Panc1 (cell line): ENCODE data around the gene ZNF346.

Source experiments
- POLR2AphosphoS5 ChIP-seq: IDR thresholded peaks from 2 replicates; pipeline ENCODE4 v1.6.1; 2012; ENCODE audit warnings: mild to moderate bottlenecking, low read depth, low read length, moderate library complexity
- TF ChIP-seq, protein P1 (sequence below): fragments of 450-650 bp; IDR thresholded peaks from 2 replicates; pipeline ENCODE4 v1.5.1; 2017; ENCODE audit warnings: mild to moderate bottlenecking
- TF ChIP-seq, protein P2 (sequence below), 2 experiments: IDR thresholded peaks; 2 replicates each; pipeline ENCODE4 v1.6.1; 2011 to 2012; ENCODE audit warnings: low read depth in 2 of 2, control low read depth in 1 of 2, low read length in 1 of 2, mild to moderate bottlenecking in 1 of 2, moderate library complexity in 1 of 2; ENCODE audit not compliant: insufficient read depth in 1 of 2

- TF ChIP-seq, protein P1, sequence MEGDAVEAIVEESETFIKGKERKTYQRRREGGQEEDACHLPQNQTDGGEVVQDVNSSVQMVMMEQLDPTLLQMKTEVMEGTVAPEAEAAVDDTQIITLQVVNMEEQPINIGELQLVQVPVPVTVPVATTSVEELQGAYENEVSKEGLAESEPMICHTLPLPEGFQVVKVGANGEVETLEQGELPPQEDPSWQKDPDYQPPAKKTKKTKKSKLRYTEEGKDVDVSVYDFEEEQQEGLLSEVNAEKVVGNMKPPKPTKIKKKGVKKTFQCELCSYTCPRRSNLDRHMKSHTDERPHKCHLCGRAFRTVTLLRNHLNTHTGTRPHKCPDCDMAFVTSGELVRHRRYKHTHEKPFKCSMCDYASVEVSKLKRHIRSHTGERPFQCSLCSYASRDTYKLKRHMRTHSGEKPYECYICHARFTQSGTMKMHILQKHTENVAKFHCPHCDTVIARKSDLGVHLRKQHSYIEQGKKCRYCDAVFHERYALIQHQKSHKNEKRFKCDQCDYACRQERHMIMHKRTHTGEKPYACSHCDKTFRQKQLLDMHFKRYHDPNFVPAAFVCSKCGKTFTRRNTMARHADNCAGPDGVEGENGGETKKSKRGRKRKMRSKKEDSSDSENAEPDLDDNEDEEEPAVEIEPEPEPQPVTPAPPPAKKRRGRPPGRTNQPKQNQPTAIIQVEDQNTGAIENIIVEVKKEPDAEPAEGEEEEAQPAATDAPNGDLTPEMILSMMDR: no peak
- TF ChIP-seq POLR2AphosphoS5: no peak
- TF ChIP-seq, protein P2, sequence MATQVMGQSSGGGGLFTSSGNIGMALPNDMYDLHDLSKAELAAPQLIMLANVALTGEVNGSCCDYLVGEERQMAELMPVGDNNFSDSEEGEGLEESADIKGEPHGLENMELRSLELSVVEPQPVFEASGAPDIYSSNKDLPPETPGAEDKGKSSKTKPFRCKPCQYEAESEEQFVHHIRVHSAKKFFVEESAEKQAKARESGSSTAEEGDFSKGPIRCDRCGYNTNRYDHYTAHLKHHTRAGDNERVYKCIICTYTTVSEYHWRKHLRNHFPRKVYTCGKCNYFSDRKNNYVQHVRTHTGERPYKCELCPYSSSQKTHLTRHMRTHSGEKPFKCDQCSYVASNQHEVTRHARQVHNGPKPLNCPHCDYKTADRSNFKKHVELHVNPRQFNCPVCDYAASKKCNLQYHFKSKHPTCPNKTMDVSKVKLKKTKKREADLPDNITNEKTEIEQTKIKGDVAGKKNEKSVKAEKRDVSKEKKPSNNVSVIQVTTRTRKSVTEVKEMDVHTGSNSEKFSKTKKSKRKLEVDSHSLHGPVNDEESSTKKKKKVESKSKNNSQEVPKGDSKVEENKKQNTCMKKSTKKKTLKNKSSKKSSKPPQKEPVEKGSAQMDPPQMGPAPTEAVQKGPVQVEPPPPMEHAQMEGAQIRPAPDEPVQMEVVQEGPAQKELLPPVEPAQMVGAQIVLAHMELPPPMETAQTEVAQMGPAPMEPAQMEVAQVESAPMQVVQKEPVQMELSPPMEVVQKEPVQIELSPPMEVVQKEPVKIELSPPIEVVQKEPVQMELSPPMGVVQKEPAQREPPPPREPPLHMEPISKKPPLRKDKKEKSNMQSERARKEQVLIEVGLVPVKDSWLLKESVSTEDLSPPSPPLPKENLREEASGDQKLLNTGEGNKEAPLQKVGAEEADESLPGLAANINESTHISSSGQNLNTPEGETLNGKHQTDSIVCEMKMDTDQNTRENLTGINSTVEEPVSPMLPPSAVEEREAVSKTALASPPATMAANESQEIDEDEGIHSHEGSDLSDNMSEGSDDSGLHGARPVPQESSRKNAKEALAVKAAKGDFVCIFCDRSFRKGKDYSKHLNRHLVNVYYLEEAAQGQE (IDR thresholded peaks at IDR 0.05; ENCODE audit: insufficient read depth in 1 of 2, low read depth in 2 of 2, low read length in 1 of 2): no peak
These were observed 42.8 kb upstream of the ZNF346 start for GRCh38 chr5:176979669-176980068.
